ENCODE results near the gene KIR3DL2.
"Not testable (repeated sequence)": the region's sequence is repeated elsewhere in the genome, so short reads cannot be mapped to it uniquely, and the experiment has no call there.

DNA sequence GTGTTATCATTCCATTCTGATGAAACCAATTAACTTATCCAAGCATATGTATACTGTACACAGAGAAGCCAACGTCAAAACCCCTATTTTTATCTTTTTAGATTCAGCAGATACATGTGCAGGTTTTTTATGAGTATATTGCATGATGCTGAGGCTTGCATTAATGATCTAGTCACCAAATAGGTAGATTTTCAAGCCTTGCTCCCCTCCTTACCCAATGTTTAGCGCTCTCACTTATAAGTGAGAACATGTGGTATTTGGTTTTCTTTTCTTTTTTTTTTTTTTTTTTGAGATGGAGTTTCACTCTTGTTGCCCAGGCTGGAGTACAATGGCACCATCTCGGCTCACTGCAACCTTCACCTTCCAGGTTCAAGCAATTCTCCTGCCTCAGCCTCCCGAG lies 54.0 kb downstream of the KIR3DL2 start:
- TF ChIP-seq, protein P1, sequence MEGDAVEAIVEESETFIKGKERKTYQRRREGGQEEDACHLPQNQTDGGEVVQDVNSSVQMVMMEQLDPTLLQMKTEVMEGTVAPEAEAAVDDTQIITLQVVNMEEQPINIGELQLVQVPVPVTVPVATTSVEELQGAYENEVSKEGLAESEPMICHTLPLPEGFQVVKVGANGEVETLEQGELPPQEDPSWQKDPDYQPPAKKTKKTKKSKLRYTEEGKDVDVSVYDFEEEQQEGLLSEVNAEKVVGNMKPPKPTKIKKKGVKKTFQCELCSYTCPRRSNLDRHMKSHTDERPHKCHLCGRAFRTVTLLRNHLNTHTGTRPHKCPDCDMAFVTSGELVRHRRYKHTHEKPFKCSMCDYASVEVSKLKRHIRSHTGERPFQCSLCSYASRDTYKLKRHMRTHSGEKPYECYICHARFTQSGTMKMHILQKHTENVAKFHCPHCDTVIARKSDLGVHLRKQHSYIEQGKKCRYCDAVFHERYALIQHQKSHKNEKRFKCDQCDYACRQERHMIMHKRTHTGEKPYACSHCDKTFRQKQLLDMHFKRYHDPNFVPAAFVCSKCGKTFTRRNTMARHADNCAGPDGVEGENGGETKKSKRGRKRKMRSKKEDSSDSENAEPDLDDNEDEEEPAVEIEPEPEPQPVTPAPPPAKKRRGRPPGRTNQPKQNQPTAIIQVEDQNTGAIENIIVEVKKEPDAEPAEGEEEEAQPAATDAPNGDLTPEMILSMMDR (IDR thresholded peaks at IDR 0.05): not testable (repeated sequence)
- not testable (repeated sequence) for TF ChIP-seq POLR2A (IDR thresholded peaks at IDR 0.05)
